HG02571 (cell line): ENCODE data around the gene ESAM.

Source experiments
- ATAC-seq: cut with Tn5 transposase; IDR thresholded peaks from one replicate; pipeline ENCODE4 v1.9.1; 2021; ENCODE audit warnings: mild to moderate bottlenecking, moderate library complexity; ENCODE audit not compliant: unreplicated experiment

ESAM gene

GRCh38 chr11:124762105-124762623 lies at the start of gene ESAM:
ESAM (minus strand) TSS chr11:124762290; CDS start chr11:124762154, 136 bp downstream.
- peak; percentile 48 for ATAC-seq

- no peak for ATAC-seq
These were observed 49.5 kb upstream of the ESAM start for GRCh38 chr11:124811399-124812125.

- ATAC-seq, result no peak
These were observed 45.7 kb upstream of the ESAM start for GRCh38 chr11:124807660-124808270.

GRCh38 chr11:124807201-124807600 lies 45.1 kb upstream of the ESAM start:
- ATAC-seq, result no peak

GRCh38 chr11:124804884-124805283 lies 42.8 kb upstream of the ESAM start:
- ATAC-seq, result no peak

GRCh38 chr11:124801636-124802312 lies 39.7 kb upstream of the ESAM start:
- no peak for ATAC-seq

GRCh38 chr11:124801014-124801413 lies 38.9 kb upstream of the ESAM start:
- no peak for ATAC-seq

- peak; percentile 92 for ATAC-seq
These were observed 38.3 kb upstream of the ESAM start, which contains the start of gene MSANTD2 for GRCh38 chr11:124800226-124800929. MSANTD2 (minus strand) TSS chr11:124800406; CDS start chr11:124800380, 26 bp downstream.

- ATAC-seq, result peak; percentile 42
These were observed 37.5 kb upstream of the ESAM start for GRCh38 chr11:124799348-124800225.

- ATAC-seq, result no peak
These were observed 36.9 kb upstream of the ESAM start for GRCh38 chr11:124798991-124799347.

- no peak for ATAC-seq
These were observed 34.2 kb upstream of the ESAM start for GRCh38 chr11:124796312-124796711.

- ATAC-seq, result peak; percentile 62
These were observed 31.6 kb upstream of the ESAM start for GRCh38 chr11:124793466-124794278.

GRCh38 chr11:124791626-124792341 lies 29.7 kb upstream of the ESAM start:
- peak; percentile 53 for ATAC-seq

- ATAC-seq, result no peak
These were observed 26.4 kb upstream of the ESAM start for GRCh38 chr11:124788521-124788920.

- no peak for ATAC-seq
These were observed 22.0 kb upstream of the ESAM start for GRCh38 chr11:124784051-124784450.

- ATAC-seq, result no peak
These were observed 20.9 kb upstream of the ESAM start for GRCh38 chr11:124783002-124783401.

GRCh38 chr11:124779568-124779967 lies 17.5 kb upstream of the ESAM start:
- ATAC-seq, result no peak

- no peak for ATAC-seq
These were observed 16.2 kb upstream of the ESAM start for GRCh38 chr11:124778281-124778680.
